ENCODE measurements around the gene MYBL2. TPM values are rescaled to one million over a fixed set of nuclear protein-coding genes. Genes with fewer than 3 reads are reported as not detected.

Gene MYBL2
- total RNA-seq, 1 experiment from 2014 or later, result 40.8 TPM

DNA sequence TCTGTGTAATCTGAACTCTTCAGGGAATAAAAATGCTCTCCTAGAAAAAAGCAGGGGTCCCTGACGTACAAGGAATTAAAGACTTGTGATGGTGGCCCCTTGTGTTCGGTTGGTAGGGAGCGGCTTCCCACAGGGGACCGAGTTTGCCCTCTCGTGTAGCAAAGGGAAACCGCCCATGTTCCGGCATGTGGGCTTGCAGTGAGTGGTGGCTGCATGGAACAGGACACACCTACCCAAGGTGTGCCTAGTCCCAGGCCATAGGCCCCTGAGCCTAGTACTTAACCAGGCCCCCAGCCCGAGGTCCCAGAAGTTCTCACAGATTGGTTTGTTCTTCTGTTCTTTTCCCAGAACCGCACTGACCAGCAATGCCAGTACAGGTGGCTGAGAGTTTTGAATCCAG, 15.5 kb downstream of the MYBL2 start:
- DNase-seq (ENCODE audit: low spot score), result no peak

DNA sequence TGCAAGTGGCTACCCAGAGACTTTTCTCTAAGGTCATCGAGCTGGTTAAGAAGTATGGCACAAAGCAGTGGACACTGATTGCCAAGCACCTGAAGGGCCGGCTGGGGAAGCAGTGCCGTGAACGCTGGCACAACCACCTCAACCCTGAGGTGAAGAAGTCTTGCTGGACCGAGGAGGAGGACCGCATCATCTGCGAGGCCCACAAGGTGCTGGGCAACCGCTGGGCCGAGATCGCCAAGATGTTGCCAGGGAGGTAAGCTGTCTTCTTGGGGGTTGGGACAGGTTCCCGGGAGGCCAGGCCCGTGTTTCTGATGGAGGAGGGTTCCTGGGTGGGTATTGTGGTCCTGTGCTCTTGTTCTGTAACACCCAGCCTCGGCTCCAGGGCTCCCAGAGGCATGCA, 19.9 kb downstream of the MYBL2 start:
- no peak for DNase-seq (ENCODE audit: low spot score)

DNA sequence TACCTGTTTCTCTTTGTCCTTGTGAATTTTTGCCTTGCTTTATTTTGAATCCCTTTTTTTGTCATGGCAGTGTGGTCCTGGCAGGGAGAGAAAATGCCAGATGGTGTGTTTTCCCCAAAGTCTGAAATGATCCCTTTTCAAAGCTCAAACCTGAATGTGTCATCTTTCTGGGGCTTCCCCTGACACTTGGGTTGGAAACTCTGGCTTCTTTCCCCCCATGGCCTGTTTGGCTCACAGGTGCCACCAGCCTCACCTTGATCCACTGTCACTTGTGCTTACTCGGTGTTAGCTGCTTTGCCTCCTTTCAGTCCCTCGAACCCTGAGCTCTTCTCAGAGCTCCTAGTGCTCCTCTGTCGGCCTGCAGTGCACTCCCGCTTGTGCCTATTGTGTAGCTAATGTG, 22.3 kb downstream of the MYBL2 start:
- no peak for DNase-seq (ENCODE audit: low spot score)

DNA sequence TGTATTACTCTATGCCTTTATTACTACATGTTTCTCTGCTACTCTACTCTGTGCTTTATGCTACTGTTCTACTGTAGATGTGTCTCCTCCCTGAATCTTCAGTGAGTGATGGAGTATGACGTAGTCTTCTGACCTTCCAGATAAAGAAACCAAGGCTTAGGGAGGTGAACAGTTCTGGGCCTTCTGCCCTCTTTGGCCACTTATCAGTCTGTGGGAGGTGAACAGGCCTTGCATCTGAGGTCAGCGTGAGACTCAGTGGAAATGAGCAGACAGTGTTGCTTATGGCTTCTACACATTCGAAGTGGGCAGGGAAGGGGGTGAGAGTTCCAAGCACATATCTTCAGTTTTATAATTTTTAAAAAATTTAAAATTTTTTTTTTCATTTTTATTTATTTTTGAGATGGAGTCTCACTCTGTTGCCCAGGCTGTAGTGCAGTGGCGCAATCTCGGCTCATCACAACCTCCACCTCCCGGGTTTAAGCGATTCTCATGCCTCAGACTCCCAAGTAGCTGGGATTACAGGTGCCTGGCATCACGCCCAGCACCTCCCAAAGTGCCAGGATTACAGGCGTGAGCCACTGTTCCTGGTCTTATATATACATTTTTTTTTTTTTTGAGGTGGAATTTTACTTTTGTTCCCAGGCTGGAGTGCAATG, 24.2 kb downstream of the MYBL2 start:
- no peak for DNase-seq (ENCODE audit: low spot score)

DNA sequence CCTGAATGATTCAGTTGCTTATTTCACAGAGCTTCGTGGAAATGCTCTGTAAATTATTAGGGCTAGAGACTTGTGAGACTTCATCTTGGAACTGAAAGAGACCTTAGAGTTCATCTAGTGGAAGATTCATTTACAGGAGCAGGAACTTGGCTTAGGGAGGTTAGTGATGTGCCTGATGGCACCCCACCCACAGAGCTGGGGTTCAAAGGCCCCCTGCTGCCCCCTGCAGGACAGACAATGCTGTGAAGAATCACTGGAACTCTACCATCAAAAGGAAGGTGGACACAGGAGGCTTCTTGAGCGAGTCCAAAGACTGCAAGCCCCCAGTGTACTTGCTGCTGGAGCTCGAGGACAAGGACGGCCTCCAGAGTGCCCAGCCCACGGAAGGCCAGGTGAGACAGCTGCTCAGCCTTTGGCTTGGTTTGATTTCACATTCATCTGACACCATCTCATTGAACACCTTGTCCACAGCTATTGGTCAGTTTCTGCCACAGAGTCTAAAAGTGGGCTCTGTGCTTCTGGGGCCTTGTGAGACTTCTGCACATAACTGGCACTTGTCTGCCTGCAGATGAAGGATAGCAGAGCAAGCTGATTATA, 25.1 kb downstream of the MYBL2 start:
- DNase-seq (ENCODE audit: low spot score), result no peak

DNA sequence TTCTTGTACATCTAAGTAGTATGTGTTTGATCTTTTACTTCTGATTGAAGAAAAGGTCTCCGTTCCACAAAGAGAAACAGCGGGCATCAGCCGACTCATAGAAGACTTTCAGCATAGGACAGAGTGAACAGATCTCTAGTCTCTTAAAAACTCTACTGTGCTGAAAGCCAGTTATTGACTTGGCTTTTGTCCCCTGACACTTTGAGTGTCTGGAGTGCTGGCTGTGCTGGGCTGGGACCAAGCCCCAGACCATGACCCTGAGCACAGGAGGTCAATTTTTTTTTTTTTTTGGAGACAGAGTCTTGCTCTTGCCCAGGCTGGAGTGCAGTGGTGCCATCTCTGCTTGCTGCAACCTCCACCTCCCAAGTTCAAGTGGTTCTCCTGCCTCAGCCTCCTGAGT, 27.8 kb downstream of the MYBL2 start:
- no peak for DNase-seq (ENCODE audit: low spot score)

DNA sequence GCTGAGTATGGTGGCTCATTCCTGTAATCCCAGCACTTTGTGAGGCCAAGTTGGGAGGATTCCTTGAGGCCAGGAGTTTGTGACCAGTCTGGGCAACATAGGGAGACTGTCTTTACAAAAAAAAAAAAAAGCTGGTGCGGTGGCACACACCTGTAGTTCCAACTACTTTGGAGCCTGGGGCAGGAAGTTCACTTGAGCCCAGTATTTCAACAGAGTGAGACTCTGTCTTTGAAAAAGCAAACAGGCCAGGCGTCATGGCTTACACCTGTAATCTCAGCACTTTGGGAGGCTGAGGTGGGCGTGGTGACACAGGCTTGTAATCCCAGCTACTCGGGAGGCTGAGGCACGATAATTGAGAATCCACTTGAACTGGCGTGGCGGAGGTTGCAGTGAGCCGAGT, 28.7 kb downstream of the MYBL2 start:
- no peak for DNase-seq (ENCODE audit: low spot score)

DNA sequence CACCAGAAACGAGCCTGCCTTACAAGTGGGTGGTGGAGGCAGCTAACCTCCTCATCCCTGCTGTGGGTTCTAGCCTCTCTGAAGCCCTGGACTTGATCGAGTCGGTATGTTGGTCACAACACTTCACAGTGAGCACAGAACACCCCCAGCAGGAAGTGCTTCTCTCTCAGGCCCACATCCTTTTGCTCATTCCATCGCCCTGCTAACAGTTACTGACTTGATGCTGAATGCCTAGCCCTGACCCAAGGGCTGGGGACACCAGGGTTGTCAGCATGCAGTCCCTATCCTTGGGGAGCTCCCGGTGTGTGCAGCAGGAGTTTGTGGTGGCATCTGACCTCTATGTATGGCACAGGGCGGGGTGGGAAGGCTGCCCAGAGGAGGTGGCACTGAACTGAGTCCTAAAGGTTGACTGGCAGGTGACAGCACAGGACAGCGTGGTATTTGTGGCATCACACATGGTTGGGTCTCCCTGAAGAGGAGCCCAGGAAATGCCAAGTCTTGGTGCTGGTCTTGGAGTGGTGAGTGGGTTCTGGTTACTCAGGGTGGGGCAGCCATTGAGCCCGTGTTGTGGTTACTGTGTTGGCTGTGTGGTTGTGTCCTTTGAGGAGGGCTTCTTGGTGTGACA, 33.1 kb downstream of the MYBL2 start:
- DNase-seq (ENCODE audit: low spot score), result no peak

DNA sequence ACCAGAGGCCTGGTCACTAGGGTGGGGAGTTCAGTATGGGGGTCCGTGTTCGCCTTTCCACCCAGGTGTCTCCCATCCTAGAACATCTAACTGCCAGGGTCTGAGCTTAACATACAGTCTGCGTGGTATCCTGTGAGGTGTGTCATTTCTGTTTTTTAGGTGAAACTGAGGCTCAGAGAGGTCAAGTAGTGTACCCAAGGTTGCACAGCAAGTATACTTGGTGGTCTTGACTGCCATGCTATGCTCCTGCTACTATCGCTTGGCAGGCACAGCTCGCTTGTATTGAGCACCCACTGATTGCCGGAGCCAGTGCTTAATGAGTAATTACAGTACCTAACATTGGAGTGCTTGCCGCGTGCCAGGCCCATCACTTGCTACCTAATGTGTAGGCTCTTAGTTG, 33.7 kb downstream of the MYBL2 start:
- DNase-seq (ENCODE audit: low spot score), result no peak

DNA sequence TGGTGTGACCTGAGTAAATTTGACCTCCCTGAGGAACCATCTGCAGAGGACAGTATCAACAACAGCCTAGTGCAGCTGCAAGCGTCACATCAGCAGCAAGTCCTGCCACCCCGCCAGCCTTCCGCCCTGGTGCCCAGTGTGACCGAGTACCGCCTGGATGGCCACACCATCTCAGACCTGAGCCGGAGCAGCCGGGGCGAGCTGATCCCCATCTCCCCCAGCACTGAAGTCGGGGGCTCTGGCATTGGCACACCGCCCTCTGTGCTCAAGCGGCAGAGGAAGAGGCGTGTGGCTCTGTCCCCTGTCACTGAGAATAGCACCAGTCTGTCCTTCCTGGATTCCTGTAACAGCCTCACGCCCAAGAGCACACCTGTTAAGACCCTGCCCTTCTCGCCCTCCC, 35.6 kb downstream of the MYBL2 start:
- DNase-seq (ENCODE audit: low spot score), result no peak

DNA sequence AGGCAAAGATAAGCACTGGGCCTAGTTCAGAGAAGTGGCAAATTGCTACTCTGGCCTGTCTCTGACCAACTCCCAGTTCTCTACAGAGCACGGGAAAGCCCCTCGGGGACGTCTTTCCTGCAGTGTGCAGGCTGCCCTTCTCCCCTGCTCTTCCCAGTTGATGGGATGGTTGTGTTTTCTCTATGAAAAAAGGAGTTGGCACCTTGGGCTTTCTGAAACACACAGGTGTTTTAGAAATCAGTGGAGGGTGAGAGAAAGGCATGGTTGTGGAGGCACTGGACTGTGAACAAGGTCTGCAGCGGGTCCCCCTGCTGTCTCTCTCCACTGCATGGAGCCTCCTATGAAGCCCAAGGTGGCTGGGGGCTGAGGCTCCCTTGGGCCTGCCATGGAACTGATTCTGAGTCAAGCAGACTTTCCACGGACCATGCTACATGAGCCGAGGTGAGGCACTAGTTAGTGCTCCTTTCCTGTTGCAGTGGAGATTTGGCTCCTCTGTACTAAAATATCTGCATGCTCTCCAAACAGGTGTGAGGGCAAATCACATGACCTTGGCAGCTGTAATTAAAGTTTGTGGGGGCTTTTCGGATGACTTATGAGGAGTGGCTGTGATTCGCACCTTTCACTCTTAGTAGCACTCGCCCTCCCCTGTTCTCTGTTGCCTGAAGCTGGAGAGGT, 43.6 kb downstream of the MYBL2 start:
- DNase-seq (ENCODE audit: low spot score), result no peak

DNA sequence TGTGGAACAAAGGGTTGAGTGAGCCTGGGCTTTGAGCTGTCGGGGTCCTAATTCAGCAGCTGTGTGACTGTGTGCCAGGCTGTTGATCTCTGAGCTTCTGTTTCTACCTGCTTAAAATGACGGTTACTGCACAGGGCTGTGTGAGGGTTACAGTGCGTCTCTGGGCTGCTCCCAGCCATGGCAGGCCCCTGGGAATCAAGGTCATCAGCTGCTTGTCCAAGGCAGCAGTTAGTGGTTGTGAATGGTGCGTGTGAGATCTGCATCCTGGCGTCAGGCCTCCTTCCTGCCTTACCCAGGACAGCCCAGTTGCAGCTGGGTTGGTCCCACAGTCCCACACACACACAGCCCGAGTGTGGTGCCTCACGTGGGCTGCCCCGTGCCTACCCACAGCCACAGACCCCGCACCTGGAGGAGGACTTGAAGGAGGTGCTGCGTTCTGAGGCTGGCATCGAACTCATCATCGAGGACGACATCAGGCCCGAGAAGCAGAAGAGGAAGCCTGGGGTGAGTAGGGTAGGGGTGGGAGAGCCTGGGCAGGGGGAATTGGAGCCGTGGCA, 44.3 kb downstream of the MYBL2 start:
- no peak for DNase-seq (ENCODE audit: low spot score)

DNA sequence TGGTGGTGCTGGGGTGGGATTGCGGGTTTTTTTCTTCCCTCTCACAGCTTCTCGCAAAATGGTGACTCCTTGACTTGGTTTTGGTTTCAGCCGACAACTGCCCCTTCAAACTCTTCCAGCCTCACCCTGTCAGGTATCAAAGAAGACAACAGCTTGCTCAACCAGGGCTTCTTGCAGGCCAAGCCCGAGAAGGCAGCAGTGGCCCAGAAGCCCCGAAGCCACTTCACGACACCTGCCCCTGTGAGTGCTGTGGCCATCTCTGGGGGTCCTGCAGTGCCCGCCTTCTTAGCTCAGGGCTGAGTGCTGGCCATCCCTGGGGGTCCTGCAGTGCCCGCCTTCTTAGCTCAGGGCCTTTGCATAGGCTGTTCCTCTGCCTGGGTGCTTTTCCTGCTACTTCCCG, 48.1 kb downstream of the MYBL2 start:
- no peak for DNase-seq (ENCODE audit: low spot score)

DNA sequence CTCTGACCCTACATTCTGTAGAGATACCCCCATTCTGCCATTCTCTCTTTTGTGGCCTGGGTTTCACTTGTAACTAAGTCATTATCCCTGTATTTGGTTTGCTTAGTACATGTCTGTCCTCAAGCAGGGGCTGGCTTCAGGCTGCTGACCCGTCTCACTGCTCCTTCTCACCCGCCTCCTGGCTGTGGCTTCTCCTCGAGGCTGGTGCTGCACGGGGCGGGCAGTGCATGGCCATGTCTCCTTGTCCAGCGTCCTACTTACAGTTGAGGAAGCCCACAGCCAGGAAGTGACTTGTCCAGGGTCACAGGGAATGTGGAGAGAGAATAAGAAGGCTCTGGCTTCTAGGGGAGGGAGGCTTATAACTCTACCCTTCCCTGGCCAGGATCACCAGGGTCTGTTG, 48.6 kb downstream of the MYBL2 start:
- DNase-seq (ENCODE audit: low spot score), result no peak

DNA sequence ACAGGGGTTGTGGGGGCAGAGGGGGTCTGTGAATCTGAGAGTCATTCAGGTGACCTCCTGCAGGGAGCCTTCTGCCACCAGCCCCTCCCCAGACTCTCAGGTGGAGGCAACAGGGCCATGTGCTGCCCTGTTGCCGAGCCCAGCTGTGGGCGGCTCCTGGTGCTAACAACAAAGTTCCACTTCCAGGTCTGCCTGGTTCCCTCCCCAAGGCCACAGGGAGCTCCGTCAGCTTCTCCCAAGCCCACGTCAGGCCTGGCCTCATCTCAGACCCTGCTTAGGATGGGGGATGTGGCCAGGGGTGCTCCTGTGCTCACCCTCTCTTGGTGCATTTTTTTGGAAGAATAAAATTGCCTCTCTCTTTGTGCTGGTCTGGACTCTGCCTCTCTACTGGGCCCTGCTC, 49.2 kb downstream of the MYBL2 start:
- DNase-seq (ENCODE audit: low spot score), result no peak

DNA sequence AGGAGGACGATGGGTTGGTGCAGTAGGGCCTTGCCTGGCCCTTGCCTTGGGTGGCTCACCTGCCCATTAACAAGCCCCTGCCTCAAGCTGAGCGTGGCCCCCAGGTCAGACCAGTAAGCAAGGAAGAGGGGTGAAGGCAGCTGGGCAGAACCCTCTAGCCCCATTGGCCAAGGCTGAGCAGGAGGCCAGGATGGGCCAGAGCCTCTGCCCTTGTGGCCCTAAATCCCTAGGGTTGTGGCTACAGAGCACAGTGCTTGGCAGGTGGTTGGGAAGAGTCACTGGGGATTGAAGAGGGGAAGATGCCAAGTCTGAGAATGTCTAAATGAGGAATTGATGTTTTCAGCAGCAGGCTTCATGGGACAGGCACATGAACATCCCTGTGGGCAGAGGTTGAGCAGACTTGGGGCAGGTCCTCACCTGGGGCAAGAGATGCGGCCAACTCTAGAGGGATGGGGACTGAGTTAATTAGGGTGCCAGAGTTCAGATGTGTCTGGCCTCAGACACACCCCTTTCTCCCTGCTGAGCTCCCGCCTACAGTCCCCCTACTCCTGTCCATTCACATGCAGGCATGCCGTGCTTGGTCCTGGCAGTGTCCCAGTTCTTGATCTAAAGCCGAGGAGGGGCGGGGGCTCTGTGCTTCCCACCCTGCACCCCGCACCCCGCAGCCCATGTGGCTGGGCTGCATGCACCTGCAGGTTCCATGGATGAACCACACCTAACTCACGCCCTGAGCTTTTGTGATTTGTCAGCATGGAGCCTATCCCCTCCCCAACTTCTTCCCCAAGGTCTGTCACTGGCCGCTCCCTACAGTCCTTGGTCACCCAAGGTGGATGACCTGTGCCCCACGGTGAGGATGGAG, 50.1 kb downstream of the MYBL2 start:
- DNase-seq (ENCODE audit: low spot score), result no peak

DNA sequence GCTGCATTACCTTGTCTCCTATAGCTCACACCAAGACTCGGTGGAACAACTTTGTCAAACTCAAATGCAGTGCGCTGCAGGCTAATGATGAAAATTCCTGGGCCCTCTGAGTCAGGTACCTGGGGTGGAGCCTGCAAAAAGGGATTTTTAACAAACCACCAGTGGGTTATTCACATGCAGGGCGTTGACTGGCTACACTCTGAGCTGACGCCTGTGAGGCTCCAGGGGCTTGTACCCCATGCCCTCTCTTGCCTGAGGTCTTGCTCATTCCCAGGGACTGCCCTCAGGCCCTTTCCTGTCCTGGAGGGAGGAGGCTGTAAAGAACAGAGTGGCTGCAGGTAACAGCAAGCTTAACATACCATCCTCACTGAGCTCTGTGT, 50.7 kb downstream of the MYBL2 start:
- no peak for DNase-seq (ENCODE audit: low spot score)

DNA sequence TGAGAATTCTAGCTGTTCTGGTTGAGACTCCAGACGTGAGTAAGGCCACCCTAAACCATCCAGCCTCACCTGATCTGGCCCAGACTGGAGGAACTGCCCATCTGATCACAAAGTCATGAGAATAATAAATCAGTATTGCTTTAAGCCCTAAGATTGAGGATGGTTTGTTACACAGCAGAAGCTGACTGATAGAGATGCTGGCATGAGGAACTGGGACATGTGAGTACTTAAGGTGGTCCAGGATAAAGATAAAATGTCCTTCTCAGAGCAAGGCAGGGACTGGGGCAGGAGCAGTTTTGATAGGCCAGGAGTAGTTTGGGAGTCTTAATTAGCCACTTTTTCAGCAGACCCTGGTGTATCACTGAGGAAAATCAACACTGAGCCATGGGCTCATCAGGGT, 53.1 kb downstream of the MYBL2 start:
- DNase-seq (ENCODE audit: low spot score), result no peak

DNA sequence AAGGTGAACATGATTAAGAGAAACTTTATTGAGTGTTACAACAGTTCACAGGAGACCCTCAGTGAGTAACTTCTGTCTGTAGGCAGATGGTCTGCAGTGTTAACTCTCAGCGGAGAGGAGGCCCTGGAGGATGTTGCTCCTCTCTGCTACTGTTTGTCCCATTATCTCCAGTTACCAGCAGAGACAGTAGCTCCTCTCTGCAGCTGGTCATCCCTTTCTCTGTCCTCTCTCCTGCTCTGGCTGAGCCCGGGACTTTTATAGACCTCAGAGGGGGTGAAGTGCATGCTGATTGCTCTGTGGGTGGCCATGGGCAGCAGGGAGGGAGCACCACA, 54.1 kb downstream of the MYBL2 start:
- DNase-seq (ENCODE audit: low spot score), result no peak

DNA sequence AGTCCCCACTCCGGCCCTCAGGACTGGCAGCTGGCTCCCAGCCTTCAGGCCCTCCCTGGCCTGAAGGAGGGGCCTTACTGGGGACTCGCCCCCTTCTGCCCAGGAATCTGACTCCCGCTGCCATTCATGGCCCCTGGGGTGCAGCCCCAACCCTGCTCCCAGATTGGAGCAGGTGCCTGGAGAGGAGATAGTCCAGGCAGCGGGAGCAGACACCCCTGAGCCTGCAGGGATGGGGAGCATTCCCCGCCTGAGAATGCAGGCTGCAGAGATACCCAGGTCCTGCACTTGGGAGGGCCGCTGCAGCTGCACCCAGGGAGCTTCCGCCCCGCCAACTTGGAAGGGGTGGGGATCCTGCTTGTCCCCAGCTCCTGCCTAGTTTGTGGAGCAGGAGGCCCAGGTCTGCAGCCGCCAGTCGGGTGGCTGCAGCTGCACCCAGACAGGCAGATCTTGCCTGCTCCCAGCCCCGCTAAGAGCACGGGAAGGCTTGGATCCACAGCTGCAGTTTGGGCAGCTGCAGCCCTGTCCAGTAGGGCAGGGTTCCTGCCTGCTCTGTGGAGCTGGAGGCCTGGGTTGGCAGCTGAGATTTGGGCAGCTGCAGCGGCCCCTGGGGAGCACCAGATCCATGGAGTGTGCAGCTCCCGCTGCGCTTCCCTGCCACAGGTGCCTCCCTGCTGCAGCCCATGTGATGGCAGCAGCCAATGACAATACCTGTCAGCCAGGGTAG, 54.7 kb downstream of the MYBL2 start:
- DNase-seq (ENCODE audit: low spot score), result no peak

DNA sequence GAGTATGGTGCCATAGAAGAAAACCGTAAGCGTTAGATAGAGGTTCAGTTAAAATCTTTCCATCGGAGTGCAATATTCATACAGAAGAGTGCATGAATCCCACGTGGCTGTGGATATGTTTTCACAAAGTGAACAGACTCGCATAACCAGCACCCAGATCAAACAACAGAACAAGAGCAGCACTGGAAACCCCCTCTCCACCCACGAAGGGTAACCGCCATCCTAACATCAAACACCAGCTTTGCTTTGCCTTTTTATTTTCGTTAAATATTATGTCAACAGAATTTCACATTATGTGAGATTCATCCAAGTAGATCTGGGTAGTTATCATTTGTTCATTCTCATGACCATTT, 55.2 kb downstream of the MYBL2 start:
- no peak for DNase-seq (ENCODE audit: low spot score)

Data from H4 (cell line).